HCT116 (cell line): Measurements from ENCODE around the gene TBP. TPM values are rescaled to one million over a fixed set of nuclear protein-coding genes. Genes with fewer than 3 reads are reported as not detected.

ENCODE experiments used
- ATAC-seq: fragments of 200-7000 bp; cut with Tn5 transposase; 2 replicates; pipeline ENCODE4 v1.9.1; 2020; ENCODE audit warnings: mild to moderate bottlenecking, moderate library complexity
- BruUV-seq: library from RNA; stranded (reverse); fragments of 400-500 nt; replicated peaks from 2 replicates; lab custom pipeline; 2021; lab: Mats Ljungman, UMichigan
- CTCF ChIA-PET: fragments of 300-600 bp; sonication (Branson Sonifier 250); formaldehyde crosslinking; loops from one replicate; lab custom pipeline; 2021; ENCODE audit warnings: antibody characterized with exemption; lab: Charles Lee
- POLR2A ChIA-PET: fragments of 300-600, 350-600 bp; sonication (Branson Sonifier 250); formaldehyde crosslinking; loops from one replicate; lab custom pipeline; 2021; ENCODE audit warnings: antibody characterized with exemption; lab: Charles Lee
- RAD21 ChIA-PET, 2 experiments: fragments of 300-600 bp; sonication (Branson Sonifier 250); formaldehyde crosslinking; loops; one replicate each; lab custom pipeline; 2023; ENCODE audit warnings: low total read pairs in 2 of 2; ENCODE audit not compliant: uncharacterized antibody in 2 of 2, unreplicated experiment in 2 of 2, low non-redundant PET in 1 of 2; lab: Charles Lee
- DNase-seq: peaks from one replicate; pipeline ENCODE4 v3.0.0-alpha.2; 2010; ENCODE audit warnings: low read depth, low spot score
- H2AFZ ChIP-seq: fragments of 200-600 bp; shearing (Covaris generic), sonication (generic); 2 replicates; pipeline ENCODE4 v1.6.1; 2017; ENCODE audit warnings: low read depth, mixed run types, mixed read lengths, antibody characterized with exemption, low read length; ENCODE audit not compliant: poor library complexity, severe bottlenecking
- H3K27ac ChIP-seq: 2 replicates; pipeline ENCODE4 v1.5.1; 2012; ENCODE audit warnings: low read depth, low read length
- H3K27me3 ChIP-seq: fragments of 200-600 bp; sonication (generic); 2 replicates; pipeline ENCODE4 v1.6.1; 2016; ENCODE audit warnings: mixed run types, low read length, mixed read lengths; ENCODE audit not compliant: insufficient read depth
- H3K36me3 ChIP-seq, 2 experiments: fragments of 200-500 bp in 1 of 2; fragments of 200-600 bp in 1 of 2; sonication (Bioruptor generic) in 1 of 2; sonication (generic) in 1 of 2; 2 replicates each; pipeline versions ENCODE4 v1.5.1 to v1.6.1; 2014 to 2016; ENCODE audit warnings: low read length in 2 of 2, inconsistent platforms in 1 of 2, mixed read lengths in 1 of 2, mixed run types in 1 of 2; ENCODE audit not compliant: insufficient read depth in 2 of 2, control insufficient read depth in 1 of 2
- H3K4me1 ChIP-seq, 2 experiments: fragments of 200-600 bp in 1 of 2; sonication (generic) in 1 of 2; 2 replicates each; pipeline versions ENCODE4 v1.5.1 to v1.6.1; 2012 to 2017; ENCODE audit warnings: low read length in 2 of 2, inconsistent platforms in 1 of 2, mild to moderate bottlenecking in 1 of 2, mixed read lengths in 1 of 2, mixed run types in 1 of 2, moderate library complexity in 1 of 2; ENCODE audit not compliant: insufficient read depth in 2 of 2, control insufficient read depth in 1 of 2
- H3K4me2 ChIP-seq: fragments of 200-600 bp; sonication (generic); 2 replicates; pipeline ENCODE4 v1.6.1; 2017; ENCODE audit warnings: mixed run types, low read length, mixed read lengths
- H3K4me3 ChIP-seq, 2 experiments: fragments of 200-600 bp in 1 of 2; sonication (generic) in 1 of 2; replicated peaks in 1 of 2; 2 replicates each; pipeline ENCODE4 v1.5.1; 2011 to 2016; ENCODE audit warnings: low read length in 2 of 2, control low read depth in 1 of 2, low read depth in 1 of 2, mild to moderate bottlenecking in 1 of 2, mixed read lengths in 1 of 2, mixed run types in 1 of 2
- H3K79me2 ChIP-seq: fragments of 200-600 bp; sonication (generic); 2 replicates; pipeline ENCODE4 v1.6.1; 2017; ENCODE audit warnings: mild to moderate bottlenecking, mixed run types, low read length, moderate library complexity, mixed read lengths; ENCODE audit not compliant: insufficient read depth
- H3K9ac ChIP-seq: fragments of 200-600 bp; sonication (generic); 2 replicates; pipeline ENCODE4 v1.6.1; 2016; ENCODE audit warnings: low read length, mixed read lengths
- H3K9me2 ChIP-seq: fragments of 200-600 bp; sonication (generic), shearing (Covaris generic); 2 replicates; pipeline ENCODE4 v1.6.1; 2017; ENCODE audit warnings: mixed run types, mild to moderate bottlenecking, moderate library complexity; ENCODE audit not compliant: insufficient read depth
- H3K9me3 ChIP-seq, 2 experiments: fragments of 200-500 bp in 1 of 2; fragments of 200-600 bp in 1 of 2; sonication (Bioruptor generic) in 1 of 2; sonication (generic) in 1 of 2; 2 replicates each; pipeline ENCODE4 v1.6.1; 2014 to 2017; ENCODE audit warnings: low read length in 2 of 2, mixed read lengths in 2 of 2, inconsistent platforms in 1 of 2, low read depth in 1 of 2, mild to moderate bottlenecking in 1 of 2, mixed run types in 1 of 2, moderate library complexity in 1 of 2; ENCODE audit not compliant: control insufficient read depth in 1 of 2, insufficient read depth in 1 of 2
- H4K20me1 ChIP-seq: fragments of 200-600 bp; sonication (generic), shearing (Covaris generic); 2 replicates; pipeline ENCODE4 v1.6.1; 2017; ENCODE audit warnings: mixed run types, mild to moderate bottlenecking, moderate library complexity; ENCODE audit not compliant: insufficient read depth
- ATF3 ChIP-seq: IDR thresholded peaks from 2 replicates; pipeline ENCODE4 v1.6.1; 2012
- CEBPB ChIP-seq: IDR thresholded peaks from 2 replicates; pipeline ENCODE4 v1.6.1; 2012; ENCODE audit warnings: low read depth
- CTCF ChIP-seq, 3 experiments: fragments of 200-600 bp in 1 of 3; sonication (generic) in 1 of 3; IDR thresholded peaks in 2 of 3; conservative IDR thresholded peaks in 1 of 3; 2 replicates each; pipeline ENCODE4 v1.5.1; 2012 to 2017; ENCODE audit warnings: low read depth in 2 of 3, low read length in 2 of 3, antibody characterized with exemption in 1 of 3, borderline replicate concordance in 1 of 3, control low read depth in 1 of 3, mild to moderate bottlenecking in 1 of 3, mixed read lengths in 1 of 3, mixed run types in 1 of 3, moderate library complexity in 1 of 3; ENCODE audit not compliant: insufficient read depth in 1 of 3
- ELF1 ChIP-seq: IDR thresholded peaks from 2 replicates; pipeline ENCODE4 v1.6.1; 2012; ENCODE audit warnings: low read depth, borderline replicate concordance
- FOSL1 ChIP-seq: IDR thresholded peaks from 2 replicates; pipeline ENCODE4 v1.6.1; 2012; ENCODE audit warnings: low read depth
- JUND ChIP-seq: IDR thresholded peaks from 2 replicates; pipeline ENCODE4 v1.6.1; 2012
- POLR2A ChIP-seq: IDR thresholded peaks from 2 replicates; pipeline ENCODE4 v1.7.0; 2011; ENCODE audit warnings: borderline replicate concordance; ENCODE audit not compliant: insufficient read depth, insufficient read length; ENCODE audit errors: extremely low read depth
- POLR2AphosphoS5 ChIP-seq: IDR thresholded peaks from 2 replicates; pipeline ENCODE4 v1.6.1; 2011; ENCODE audit warnings: mild to moderate bottlenecking, low read depth, low read length, moderate library complexity
- SIN3A ChIP-seq: IDR thresholded peaks from 2 replicates; pipeline ENCODE4 v1.6.1; 2012; ENCODE audit warnings: low read depth
- SP1 ChIP-seq: IDR thresholded peaks from 2 replicates; pipeline ENCODE4 v1.6.1; 2012; ENCODE audit warnings: low read depth
- SRF ChIP-seq: IDR thresholded peaks from 2 replicates; pipeline ENCODE4 v1.6.1; 2012; ENCODE audit warnings: low read depth
- TCF7L2 ChIP-seq: IDR thresholded peaks from 2 replicates; pipeline ENCODE4 v1.7.0; 2011; ENCODE audit warnings: borderline replicate concordance, inconsistent platforms; ENCODE audit not compliant: insufficient read depth, insufficient read length; ENCODE audit errors: extremely low read depth
- YY1 ChIP-seq: IDR thresholded peaks from 2 replicates; pipeline ENCODE4 v1.6.1; 2011; ENCODE audit warnings: low read length, low read depth, moderate library complexity, mild to moderate bottlenecking; ENCODE audit not compliant: insufficient replicate concordance; ENCODE audit errors: extremely low read depth
- ZFX ChIP-seq: fragments of 450-650 bp; IDR thresholded peaks from 2 replicates; pipeline ENCODE4 v1.6.1; 2017
- ZNF274 ChIP-seq: fragments of 200-500 bp; sonication (Bioruptor generic); IDR thresholded peaks from 2 replicates; pipeline ENCODE4 v1.6.1; 2014; ENCODE audit warnings: mild to moderate bottlenecking, low read depth, low read length, inconsistent platforms
- intact Hi-C: fragments of 100-400 bp; cut with micrococcal nuclease; formaldehyde crosslinking; loops from 2 replicates; pipeline ENCODE4 v1.10.0; 2022
- total RNA-seq: library from RNA; stranded (reverse); gene quantifications from one replicate; pipeline ENCODE4 v1.2.1, GENCODE V29; 2021; ENCODE audit not compliant: unreplicated experiment
- TF ChIP-seq, protein P1 (sequence below): IDR thresholded peaks from 2 replicates; pipeline ENCODE4 v1.6.1; 2011; ENCODE audit warnings: mild to moderate bottlenecking, low read length, moderate library complexity; ENCODE audit not compliant: insufficient replicate concordance; ENCODE audit errors: extremely low read depth

TBP gene
- total RNA-seq, 1 experiment from 2014 or later: 22.7 TPM

DNA sequence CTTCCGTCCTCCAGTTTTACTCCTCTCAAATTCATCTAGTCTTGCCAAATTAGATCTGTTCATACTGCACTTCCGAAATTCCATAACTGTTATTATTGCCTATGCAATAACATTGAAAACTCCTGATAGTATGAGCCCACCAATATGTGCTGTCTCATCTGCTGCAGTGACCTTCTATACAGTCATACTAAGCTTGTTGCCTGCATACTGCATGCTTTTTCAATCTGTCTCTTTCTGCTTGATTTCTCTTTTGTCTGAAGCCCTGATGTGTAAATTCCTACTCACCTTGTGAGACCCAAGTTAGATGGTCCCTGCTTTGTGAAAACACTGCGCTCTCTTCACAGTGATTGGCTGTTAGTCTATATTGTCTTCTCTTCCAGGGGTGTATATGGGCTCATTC is 1.1 kb downstream of the TBP start:
- ATAC-seq (no peak), DNase-seq (no peak)
- no peak overlapping the region; the same call in 1 of the 2 replicates for H3K27ac ChIP-seq
- BruUV-seq: no TSS peak
- TF ChIP-seq POLR2A (no peak), ATF3 (no peak), JUND (no peak), ZFX (no peak), SIN3A (no peak), TCF7L2 (no peak), POLR2AphosphoS5 (no peak)
- TF ChIP-seq, protein P1, sequence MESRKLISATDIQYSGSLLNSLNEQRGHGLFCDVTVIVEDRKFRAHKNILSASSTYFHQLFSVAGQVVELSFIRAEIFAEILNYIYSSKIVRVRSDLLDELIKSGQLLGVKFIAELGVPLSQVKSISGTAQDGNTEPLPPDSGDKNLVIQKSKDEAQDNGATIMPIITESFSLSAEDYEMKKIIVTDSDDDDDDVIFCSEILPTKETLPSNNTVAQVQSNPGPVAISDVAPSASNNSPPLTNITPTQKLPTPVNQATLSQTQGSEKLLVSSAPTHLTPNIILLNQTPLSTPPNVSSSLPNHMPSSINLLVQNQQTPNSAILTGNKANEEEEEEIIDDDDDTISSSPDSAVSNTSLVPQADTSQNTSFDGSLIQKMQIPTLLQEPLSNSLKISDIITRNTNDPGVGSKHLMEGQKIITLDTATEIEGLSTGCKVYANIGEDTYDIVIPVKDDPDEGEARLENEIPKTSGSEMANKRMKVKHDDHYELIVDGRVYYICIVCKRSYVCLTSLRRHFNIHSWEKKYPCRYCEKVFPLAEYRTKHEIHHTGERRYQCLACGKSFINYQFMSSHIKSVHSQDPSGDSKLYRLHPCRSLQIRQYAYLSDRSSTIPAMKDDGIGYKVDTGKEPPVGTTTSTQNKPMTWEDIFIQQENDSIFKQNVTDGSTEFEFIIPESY: no peak
- peak overlapping the region; percentile 91 to 99 for H3K4me3 ChIP-seq
- H3K4me1 ChIP-seq: peaks cover 12 to 16% of the 10 kb centered on the region in 2 experiments
- H3K27me3 ChIP-seq: no peaks in the 10 kb centered on the region
- no peaks in the 10 kb centered on the region for H3K9me3 ChIP-seq
- peaks cover 9 to 18% of the 10 kb centered on the region in 2 experiments; a peak in 3 of 4 replicates for H3K36me3 ChIP-seq
- intact Hi-C loops: no loop called here
- H3K79me2 ChIP-seq: peaks cover 87% of the 10 kb centered on the region
- ChIA-PET CTCF (no interaction called here), POLR2A (no interaction called here), RAD21 (no interaction called here)
- H3K9me2 ChIP-seq: no peaks in the 10 kb centered on the region
- peak overlapping the region; percentile 99 for H3K9ac ChIP-seq
- no peak overlapping the region for H2AFZ ChIP-seq
- H3K4me2 ChIP-seq: peak overlapping the region; percentile 93
- H4K20me1 ChIP-seq: peaks cover 2% of the 10 kb centered on the region; the same call in 1 of the 2 replicates

DNA sequence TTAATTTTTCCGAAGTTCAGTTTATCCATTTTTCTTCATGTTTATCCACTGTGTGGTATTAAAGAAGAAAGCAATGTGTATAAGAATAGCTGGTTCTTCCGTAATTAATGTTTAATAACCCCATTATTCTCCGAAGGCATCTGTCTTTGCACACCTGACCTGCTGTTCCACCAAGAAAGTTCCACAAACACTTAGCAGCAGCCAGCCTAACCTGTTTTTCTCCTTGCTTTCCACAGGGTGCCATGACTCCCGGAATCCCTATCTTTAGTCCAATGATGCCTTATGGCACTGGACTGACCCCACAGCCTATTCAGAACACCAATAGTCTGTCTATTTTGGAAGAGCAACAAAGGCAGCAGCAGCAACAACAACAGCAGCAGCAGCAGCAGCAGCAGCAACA is 7.4 kb downstream of the TBP start:
- H2AFZ ChIP-seq: no peak overlapping the region
- H3K9me3 ChIP-seq: no peaks in the 10 kb centered on the region
- H3K36me3 ChIP-seq: peaks cover 30 to 44% of the 10 kb centered on the region in 2 experiments
- H3K9ac ChIP-seq: no peak overlapping the region
- intact Hi-C loops: no loop called here
- H3K4me1 ChIP-seq: no peaks in the 10 kb centered on the region
- no peak overlapping the region for H3K4me2 ChIP-seq
- H3K9me2 ChIP-seq: no peaks in the 10 kb centered on the region
- ATAC-seq (no peak), DNase-seq (no peak)
- ChIA-PET POLR2A (no interaction called here), RAD21 (no interaction called here), CTCF (no interaction called here)
- no peaks in the 10 kb centered on the region for H3K27me3 ChIP-seq
- H3K4me3 ChIP-seq: no peak overlapping the region
- H3K79me2 ChIP-seq: peaks cover 77% of the 10 kb centered on the region
- no peaks in the 10 kb centered on the region for H4K20me1 ChIP-seq
- no TSS peak for BruUV-seq
- H3K27ac ChIP-seq: no peak overlapping the region
- TF ChIP-seq ZNF274 (no peak), JUND (no peak), FOSL1 (no peak), CEBPB (no peak), ELF1 (no peak), POLR2A (no peak), SRF (no peak), YY1 (no peak), CTCF (IDR thresholded peaks at IDR 0.05 in 2 of 3, conservative IDR thresholded peaks at IDR 0.05 in 1 of 3; ENCODE audit: borderline replicate concordance in 1 of 3, insufficient read depth in 1 of 3, low read depth in 2 of 3, low read length in 2 of 3) (no peak), SP1 (no peak)
